Right renal pelvis (tissue), 4 donors: ENCODE data around the gene TMEM80. TPM values are rescaled to one million over a fixed set of nuclear protein-coding genes. Genes with fewer than 3 reads are reported as not detected.
"Not testable (repeated sequence)": the region's sequence is repeated elsewhere in the genome, so short reads cannot be mapped to it uniquely, and the experiment has no call there.

ENCODE experiments used
- DNase-seq, 4 donors: peaks; one replicate each; pipeline ENCODE4 v3.0.0-alpha.2; 2013; ENCODE audit warnings: low read depth in 4 of 4, low spot score in 3 of 4, missing footprints in 1 of 4
- polyA plus RNA-seq, 4 donors: library from polyadenylated mRNA; unstranded; fragments of 120-200 nt; gene quantifications; one replicate each; pipeline ENCODE4 v1.2.1, GENCODE V29; 2013; ENCODE audit not compliant: insufficient read length in 4 of 4

TMEM80 gene
- polyA plus RNA-seq, 4 donors: 37.4 to 45.2 (median 42.2) TPM

DNA sequence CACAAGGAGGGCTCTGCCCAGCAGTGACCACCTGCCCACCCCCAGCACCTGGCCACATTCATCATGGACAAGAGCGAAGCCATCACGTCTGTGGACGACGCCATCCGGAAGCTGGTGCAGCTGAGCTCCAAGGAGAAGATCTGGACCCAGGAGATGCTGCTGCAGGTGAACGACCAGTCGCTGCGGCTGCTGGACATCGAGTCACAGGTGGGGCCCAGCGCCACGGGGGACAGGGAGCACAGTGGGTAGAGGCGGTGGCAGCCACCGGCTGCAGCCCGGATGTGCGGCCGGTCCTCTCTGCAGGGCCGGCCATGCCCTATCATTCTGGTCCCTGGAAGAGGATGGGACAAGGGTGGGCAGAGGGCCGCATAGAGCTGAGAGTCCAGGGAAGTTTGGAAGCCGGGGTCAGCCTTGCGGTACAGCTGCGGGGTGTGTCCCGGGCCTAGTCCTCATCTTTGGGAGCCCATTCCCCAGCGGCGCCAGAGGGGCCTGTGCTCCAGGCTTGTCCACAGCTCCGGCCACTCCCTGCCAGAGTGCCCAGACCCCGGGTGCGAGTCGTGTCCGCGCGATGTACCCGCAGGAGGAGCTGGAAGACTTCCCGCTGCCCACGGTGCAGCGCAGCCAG lies 24.5 kb downstream of the TMEM80 start:
- no peak for DNase-seq

DNA sequence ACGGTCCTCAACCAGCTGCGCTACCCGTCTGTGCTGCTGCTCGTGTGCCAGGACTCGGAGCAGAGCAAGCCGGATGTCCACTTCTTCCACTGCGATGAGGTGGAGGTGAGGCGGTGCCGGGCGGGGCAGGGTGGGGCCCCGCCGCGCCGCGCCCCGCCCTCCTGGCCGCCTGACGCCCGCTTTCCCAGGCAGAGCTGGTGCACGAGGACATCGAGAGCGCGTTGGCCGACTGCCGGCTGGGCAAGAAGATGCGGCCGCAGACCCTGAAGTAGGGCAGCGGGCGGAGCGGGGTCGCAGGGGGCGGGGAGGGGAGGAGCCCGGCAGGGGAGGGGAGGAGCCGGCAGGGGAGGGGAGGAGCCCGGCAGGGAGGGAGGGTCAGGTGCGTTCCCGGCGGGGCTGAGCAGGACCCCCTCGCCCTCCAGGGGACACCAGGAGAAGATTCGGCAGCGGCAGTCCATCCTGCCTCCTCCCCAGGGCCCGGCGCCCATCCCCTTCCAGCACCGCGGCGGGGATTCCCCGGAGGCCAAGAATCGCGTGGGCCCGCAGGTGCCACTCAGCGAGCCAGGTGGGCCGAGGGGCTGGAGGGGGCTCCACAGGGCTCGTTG lies 25.1 kb downstream of the TMEM80 start:
- DNase-seq: no peak

DNA sequence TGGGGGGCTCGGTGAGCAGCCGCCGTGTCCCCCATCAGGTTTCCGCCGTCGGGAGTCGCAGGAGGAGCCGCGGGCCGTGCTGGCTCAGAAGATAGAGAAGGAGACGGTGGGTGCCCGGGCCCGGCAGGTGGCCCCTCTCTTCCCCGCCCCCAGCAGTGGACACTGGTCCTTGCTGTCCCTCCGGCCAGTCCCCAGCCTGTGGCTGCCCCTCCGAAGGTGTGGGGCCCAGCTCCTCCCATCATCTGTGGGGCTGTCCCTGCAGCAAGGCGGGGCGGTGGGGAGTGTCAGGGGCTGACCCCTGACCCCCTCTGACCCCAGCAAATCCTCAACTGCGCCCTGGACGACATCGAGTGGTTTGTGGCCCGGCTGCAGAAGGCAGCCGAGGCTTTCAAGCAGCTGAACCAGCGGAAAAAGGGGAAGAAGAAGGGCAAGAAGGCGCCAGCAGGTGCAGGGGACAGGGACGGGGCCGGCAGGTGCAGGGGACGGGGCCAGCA lies 25.7 kb downstream of the TMEM80 start:
- DNase-seq: no peak

DNA sequence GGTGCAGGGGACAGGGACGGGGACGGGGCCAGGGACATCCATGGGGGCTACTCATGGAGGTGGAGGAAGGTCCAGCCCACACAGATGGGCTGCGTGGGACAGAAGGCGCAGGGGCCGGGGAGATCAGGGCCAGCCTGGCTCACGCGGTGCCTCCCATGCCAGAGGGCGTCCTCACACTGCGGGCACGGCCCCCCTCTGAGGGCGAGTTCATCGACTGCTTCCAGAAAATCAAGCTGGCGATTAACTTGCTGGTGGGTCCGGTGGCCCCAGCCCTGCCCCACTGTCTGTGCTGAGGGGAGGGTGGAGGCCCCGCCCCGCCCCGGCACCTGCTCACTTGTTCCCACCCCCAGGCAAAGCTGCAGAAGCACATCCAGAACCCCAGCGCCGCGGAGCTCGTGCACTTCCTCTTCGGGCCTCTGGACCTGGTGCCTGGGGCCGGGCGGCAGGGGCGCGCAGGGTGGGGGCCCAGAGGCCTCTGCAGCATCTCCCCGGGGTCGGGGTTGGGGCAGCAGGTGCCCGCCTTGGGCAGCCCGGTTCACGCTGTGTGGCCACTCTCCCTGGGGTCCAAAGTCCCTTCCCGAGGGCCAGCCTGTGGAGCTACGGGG lies 26.2 kb downstream of the TMEM80 start:
- DNase-seq: no peak

DNA sequence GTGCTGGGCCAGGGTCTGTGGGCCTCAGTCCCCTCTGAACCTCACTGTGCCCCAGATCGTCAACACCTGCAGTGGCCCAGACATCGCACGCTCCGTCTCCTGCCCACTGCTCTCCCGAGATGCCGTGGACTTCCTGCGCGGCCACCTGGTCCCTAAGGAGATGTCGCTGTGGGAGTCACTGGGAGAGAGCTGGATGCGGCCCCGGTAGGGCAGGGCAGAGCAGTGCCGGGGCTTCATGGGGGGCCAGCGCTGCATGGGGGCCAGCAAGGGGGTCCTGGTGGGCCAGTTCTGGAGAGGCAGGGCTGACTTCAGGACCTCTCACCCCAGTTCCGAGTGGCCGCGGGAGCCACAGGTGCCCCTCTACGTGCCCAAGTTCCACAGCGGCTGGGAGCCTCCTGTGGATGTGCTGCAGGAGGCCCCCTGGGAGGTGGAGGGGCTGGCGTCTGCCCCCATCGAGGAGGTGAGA lies 26.8 kb downstream of the TMEM80 start:
- DNase-seq: no peak

DNA sequence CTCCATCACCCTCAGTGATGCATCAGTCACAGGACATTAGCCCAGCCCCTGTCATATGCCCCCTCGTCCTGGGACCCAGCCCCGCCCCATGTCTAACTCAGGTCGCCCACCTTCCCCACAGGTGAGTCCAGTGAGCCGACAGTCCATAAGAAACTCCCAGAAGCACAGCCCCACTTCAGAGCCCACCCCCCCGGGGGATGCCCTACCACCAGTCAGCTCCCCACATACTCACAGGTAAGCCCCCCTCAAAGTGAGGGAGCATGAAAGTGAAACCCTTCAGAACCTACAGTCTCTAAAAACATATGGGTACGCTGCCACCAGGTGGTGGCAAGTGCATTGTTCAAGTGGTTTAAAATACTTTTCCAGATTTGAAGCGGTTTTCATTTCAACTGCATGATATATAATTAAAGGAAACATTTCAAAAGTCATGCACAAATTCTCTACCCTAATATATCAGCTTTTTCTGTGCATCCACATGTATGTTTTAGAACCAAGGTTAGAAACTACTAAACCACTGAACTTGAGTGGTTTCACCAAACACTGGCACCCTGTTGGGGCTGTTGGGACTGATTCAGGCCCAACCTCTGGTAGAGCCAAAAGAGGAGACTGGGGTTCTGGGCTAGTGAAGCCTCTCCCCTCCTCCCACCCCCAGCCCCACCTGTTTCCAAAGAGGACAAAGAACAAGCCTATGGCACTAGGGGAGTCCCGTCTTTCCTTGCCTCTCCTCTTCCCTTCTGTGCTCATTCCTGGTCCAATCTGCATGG lies 27.7 kb downstream of the TMEM80 start:
- no peak for DNase-seq

DNA sequence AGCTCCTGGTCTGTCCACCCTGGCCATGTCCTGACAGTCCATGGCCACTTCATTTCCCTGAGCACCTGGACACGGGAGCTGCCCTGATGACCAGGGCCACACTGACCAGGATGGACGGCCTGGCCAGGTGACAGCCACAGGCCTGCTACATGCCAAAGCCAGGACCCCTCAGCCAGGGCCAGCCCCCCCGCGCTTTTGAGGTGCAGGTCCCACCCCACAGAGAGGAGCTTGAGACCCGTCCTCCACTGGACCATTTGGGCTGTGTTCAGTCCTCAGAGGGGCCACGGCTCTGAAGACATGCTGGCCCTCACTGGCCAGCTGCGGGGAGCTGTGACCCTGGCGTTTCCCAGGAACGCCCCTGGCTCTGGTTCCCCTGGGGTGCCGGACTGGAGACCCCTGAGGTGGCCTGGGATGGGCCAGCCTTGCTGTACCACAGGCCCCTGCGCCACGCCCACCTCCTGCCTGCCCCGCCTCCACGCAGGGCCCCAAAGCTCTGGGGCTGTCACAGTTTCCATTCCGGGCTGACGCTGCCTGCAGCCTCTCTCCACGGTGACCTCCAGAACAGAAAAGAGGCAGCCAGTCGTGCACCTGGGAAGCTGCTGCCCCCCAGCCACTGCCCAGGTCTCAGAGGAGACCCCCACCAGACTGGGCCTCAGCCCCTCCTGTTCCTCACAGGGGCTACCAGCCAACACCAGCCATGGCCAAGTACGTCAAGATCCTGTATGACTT lies 28.6 kb downstream of the TMEM80 start:
- no peak for DNase-seq

DNA sequence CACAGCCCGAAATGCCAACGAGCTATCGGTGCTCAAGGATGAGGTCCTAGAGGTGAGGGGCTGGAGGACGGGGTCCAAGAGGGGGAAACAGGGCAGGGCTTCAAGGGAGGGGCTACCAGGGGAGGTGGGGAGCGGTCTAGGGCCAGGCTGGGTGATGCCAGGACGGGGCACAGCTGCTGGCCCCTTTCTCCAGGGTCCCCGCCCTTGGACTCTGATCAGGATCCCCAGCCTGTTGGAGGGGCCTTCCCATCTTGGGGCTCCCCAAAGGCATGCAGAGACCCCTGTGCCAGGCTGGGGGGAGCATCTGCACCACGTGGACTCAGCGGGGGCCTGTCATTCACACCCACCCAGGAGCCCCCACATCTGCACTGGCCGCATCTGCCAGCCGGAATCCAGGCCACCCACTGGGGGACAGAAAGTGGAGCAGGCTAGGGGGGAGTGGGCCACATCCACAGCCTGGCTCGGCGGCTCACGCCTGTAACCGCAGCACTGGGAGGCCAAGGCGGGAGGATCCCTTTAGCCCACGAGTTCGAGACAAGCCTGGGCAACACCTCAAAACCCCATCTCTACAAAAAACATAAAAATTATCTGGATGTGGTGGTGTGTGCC lies 29.3 kb downstream of the TMEM80 start:
- DNase-seq: no peak

DNA sequence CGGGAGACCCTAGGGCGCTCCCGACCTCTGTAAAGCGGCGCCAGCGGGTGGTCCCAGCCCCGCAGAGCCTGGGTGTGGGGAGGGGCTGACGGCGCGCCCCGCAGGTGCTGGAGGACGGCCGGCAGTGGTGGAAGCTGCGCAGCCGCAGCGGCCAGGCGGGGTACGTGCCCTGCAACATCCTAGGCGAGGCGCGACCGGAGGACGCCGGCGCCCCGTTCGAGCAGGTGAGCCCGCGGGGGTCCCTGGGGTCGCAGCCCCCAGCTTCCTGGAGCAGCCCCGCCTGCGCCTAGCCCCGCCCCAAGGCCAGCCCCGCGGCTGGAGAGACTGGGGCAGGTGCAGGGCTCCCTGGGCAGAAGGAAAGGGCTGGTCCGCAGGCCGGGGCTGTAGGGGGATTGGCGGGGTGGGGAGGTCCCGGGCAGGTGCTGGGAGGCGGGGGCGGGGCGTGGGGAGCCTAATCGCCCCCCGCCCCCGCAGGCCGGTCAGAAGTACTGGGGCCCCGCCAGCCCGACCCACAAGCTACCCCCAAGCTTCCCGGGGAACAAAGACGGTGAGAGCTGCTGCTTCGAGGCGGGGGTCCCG lies 30.1 kb downstream of the TMEM80 start:
- no peak for DNase-seq

DNA sequence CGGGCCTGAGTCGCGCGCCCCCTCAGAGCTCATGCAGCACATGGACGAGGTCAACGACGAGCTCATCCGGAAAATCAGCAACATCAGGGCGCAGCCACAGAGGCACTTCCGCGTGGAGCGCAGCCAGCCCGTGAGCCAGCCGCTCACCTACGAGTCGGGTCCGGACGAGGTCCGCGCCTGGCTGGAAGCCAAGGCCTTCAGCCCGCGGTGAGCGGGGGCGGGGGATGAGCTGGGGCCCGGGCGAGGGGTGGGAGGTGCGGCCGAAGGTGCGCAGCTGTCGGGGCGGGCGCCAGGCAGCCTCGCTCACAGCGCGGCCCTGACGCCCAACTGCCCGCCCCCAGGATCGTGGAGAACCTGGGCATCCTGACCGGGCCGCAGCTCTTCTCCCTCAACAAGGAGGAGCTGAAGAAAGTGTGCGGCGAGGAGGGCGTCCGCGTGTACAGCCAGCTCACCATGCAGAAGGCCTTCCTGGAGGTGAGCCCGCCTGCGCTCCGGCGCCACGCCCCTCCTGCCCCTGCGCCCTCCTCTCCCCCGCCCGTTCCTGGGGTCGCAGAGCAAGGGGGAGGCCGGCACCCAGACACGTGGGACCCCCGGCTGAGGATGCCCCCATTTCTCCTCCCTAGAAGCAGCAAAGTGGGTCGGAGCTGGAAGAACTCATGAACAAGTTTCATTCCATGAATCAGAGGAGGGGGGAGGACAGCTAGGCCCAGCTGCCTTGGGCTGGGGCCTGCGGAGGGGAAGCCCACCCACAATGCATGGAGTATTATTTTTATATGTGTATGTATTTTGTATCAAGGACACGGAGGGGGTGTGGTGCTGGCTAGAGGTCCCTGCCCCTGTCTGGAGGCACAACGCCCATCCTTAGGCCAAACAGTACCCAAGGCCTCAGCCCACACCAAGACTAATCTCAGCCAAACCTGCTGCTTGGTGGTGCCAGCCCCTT lies 30.9 kb downstream of the TMEM80 start:
- DNase-seq: no peak

DNA sequence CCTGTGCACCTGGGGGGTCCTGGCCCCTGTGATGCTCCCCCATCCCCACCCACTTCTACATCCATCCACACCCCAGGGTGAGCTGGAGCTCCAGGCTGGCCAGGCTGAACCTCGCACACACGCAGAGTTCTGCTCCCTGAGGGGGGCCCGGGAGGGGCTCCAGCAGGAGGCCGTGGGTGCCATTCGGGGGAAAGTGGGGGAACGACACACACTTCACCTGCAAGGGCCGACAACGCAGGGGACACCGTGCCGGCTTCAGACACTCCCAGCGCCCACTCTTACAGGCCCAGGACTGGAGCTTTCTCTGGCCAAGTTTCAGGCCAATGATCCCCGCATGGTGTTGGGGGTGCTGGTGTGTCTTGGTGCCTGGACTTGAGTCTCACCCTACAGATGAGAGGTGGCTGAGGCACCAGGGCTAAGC lies 31.7 kb downstream of the TMEM80 start:
- no peak for DNase-seq

DNA sequence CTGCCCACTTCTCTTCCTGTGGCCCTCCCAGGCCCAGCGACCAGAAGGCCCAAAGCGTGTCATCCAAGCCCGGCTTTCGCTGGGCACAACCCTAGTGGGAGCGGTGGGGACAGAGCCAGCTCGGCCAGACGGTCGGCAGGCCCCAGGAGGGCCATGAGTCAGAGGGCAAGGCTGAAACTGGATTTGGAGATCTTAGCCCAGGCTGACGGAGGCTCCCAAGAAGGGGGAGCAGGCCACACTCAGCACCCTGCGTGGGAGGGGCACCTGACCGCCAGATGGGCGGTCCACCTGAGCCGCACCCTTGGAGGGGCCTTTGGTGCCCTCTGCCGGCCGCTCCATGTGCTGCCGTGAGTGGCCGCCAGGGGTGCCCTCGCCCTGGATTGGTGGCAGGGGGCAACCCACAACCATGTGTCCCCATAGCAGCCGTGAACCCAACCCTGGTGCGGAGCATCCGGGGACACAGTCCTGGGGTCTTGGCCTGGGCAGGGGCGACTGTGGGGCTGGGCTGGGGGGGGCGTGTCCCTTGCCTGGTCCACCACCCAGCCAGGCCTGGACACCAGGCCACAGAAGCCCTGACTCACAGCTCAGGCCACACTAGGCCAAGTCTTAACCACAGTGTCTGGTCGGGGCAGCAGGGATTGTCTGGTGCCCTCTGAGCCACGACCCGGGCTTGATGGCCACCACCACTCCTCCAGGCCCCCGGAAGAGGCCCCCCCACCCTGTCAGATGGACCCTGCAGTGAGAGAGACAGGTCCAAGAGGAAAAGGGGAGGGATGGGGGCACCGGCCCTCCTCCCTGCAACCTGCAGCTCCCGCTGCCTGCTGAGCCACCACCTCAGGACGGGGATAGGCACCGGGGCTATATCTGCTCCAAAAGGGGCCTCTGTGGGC lies 32.5 kb downstream of the TMEM80 start:
- DNase-seq: peak in 1 of 4 donors; percentile 74

DNA sequence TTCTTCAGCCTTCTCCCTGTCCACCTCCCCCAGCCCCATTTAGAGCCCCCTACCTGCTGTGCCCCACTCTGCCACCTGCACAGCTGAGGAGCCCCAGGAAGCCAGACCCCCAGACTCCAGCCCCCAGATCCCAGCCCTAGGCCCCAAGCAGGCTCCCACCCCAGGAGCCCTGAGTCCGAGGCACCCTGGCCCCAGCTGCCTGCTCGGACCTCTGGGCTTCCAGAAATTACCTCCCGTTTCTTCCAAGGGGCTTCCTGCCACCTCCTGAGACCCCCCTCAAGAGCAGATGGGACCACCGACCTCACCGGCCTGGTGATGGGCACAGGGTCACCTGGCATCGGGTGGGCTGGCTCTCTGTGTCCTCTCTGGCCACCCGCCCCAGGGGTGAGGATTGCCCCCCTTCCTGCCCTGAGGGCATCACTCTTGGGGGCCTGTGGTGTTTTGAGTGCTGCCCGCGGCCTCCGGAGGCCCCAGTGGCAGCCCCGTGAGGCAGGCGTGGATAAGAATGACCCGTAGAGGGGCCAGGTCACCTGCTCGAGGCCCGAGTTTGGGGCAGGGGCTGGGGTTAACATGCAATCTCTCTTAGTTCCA lies 33.4 kb downstream of the TMEM80 start:
- DNase-seq: no peak

DNA sequence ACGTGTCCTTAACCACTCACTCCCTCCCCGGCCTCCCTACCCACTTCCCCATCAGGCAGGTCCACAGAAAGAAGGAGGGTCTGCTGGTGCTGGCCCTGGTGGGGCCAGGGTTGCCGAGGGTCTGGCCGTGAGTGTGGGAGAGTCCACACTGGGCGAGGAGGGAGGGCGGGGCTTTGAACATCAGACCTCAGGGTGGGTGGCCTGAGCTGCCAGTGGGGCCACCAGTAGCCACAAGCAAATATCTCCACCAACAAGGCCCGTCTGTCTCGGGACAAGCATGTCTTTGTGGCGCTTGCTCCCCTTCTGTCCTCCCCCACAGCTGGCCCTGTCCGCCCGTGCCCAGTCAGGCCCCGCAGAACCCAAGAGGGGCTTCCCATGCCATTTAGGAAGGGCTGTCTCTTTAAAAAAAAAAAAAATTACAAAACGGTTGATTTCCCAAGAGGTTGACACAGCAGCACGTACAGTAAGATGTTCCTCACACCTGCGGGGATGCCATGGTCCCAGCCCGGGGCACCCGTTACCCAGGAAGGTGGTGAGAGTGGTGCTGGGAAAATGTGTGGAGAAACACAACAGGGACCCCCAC lies 34.0 kb downstream of the TMEM80 start:
- no peak for DNase-seq

DNA sequence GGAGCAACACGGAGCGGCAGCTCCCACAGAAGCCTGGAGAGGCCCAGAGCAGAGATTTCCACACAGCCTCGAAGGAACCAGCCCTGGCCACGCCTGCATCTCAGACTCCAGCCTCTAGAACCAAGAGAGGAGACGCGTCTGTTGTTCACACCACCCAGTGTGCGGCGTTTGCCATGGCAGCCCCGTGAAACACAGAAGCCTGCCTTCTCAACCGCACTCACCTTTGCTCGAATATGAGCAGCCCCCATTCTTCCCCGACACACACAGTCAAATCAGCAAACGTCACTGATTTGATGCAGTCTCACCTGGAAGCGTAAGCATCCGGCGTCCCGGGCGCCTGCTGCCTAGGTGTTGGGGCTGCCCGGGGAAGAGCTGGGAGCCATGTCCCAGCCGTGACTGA lies 37.5 kb downstream of the TMEM80 start:
- no peak for DNase-seq

DNA sequence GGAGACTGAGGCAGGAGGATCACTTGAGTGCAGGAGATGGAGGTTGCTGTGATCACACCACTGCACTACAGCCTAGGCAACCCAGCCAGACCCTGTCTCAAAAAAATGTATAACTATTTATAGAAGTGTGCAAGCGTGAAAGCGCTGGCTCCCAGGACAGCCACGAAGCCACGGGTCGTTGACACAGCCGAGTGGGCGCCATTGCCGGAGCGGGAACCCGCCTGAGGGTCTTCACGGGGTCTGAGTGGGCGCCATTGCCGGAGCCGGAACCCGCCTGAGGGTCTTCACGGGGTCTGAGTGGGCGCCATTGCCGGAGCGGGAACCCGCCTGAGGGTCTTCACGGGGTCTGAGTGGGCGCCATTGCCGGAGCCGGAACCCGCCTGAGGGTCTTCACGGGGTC lies 38.9 kb downstream of the TMEM80 start:
- not testable (repeated sequence) for DNase-seq

DNA sequence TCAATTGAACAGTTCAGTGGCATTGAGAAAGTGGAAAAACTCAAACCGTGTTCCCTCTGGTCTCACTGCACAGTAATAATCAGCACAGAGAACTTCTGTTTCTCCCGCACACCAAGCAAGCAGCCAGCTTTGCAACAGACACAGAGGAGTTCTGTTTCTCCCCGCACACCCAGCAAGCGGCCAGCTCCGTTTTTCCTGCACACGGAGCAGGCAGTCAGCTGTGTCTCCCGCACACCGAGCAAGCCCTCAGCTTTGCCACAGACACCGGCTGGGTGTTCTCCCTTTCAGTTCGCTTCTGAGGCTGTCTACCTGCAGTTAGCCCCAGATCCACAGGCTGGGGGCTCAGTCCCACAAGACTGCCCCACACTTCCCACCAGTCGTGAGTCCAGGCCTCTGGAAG lies 41.8 kb downstream of the TMEM80 start:
- no peak for DNase-seq
